Measurements from ENCODE around the gene QSOX2. TPM values are rescaled to one million over a fixed set of nuclear protein-coding genes. Genes with fewer than 3 reads are reported as not detected.
A peak's percentile ranks its signal among the peaks of the same experiment; 100 is the strongest.

The QSOX2 gene
- total RNA-seq, 1 experiment from 2014 or later = 40.0 TPM

DNA sequence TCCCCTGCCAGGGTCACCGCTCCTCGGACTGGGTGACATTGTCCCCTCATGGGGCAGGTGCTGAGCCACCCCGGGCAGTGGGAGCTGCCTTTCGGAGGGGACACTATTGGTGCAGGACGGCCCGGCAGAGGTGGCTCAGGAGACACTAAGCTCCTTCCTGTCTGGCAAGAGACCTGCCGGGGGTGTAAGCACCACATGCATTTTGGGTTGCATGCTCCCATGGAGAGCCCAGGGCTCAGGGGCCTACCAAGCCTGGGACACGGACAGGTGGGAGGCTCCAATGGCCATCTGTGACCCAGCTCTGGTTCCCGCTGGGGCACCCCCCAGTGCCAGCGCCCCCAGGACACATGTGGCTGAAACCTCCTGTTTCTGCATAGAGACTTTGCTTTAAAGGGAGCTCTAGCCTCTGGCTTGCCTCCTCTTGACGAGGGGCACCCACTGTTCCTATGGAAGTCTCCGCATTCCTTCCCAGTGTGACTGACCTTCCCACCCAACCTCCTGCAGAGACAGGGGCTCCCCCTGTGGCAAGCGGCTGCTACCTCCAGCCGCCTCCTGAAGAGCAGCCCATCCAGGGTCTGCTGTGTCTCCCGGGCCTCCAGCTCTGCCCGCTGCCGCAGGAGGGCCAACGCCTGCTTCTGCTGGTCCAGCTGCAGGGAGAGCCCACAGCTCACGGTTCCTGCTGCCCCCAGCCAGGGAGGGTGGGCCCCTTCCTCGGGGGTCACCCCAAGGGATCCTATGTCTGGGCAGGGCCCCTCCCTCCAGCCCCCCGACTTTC, 30.2 kb upstream of the QSOX2 start:
- no TSS peak for BruUV-seq (replicated peaks)
- H3K27me3 ChIP-seq (ENCODE audit: control insufficient read depth, insufficient read depth, low read length) = no peaks in the 10 kb centered on the region
- in situ Hi-C loops (cut with HindIII; ENCODE audit: low pct_unique_long_range_greater_than_20kb, low sequenced_read_pairs) (no loop called here), intact Hi-C loops (cut with micrococcal nuclease; ENCODE audit: unreplicated experiment) (no loop called here)
- no peak overlapping the region for H3K4me3 ChIP-seq (ENCODE audit: low read depth in 2 of 2, low read length in 2 of 2)
- H3K36me3 ChIP-seq (ENCODE audit: control insufficient read depth, insufficient read depth, low read length) = no peaks in the 10 kb centered on the region
- no peaks in the 10 kb centered on the region for H3K9me3 ChIP-seq (ENCODE audit: control insufficient read depth, insufficient read depth, low read depth, low read length)
- ATAC-seq = peak; percentile 37; the same call in 1 of the 2 replicates
- ChIA-PET CTCF (no interaction called here), POLR2A (no interaction called here)
- H3K27ac ChIP-seq (ENCODE audit: low read length) = no peak overlapping the region
- no peaks in the 10 kb centered on the region for H3K4me1 ChIP-seq (ENCODE audit: control insufficient read depth, insufficient read depth, low read length)
- no peak for DNase-seq (ENCODE audit: low read depth, low spot score)
- TF ChIP-seq, protein P1, sequence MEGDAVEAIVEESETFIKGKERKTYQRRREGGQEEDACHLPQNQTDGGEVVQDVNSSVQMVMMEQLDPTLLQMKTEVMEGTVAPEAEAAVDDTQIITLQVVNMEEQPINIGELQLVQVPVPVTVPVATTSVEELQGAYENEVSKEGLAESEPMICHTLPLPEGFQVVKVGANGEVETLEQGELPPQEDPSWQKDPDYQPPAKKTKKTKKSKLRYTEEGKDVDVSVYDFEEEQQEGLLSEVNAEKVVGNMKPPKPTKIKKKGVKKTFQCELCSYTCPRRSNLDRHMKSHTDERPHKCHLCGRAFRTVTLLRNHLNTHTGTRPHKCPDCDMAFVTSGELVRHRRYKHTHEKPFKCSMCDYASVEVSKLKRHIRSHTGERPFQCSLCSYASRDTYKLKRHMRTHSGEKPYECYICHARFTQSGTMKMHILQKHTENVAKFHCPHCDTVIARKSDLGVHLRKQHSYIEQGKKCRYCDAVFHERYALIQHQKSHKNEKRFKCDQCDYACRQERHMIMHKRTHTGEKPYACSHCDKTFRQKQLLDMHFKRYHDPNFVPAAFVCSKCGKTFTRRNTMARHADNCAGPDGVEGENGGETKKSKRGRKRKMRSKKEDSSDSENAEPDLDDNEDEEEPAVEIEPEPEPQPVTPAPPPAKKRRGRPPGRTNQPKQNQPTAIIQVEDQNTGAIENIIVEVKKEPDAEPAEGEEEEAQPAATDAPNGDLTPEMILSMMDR (IDR thresholded peaks at IDR 0.05) = no peak
- TF ChIP-seq TCF7L2 (IDR thresholded peaks at IDR 0.05; ENCODE audit: low read depth, low read length) = no peak
- no peak for TF ChIP-seq SIN3A (IDR thresholded peaks at IDR 0.05; ENCODE audit: borderline replicate concordance, insufficient read depth, low read depth, low read length)
- TF ChIP-seq, protein P2, sequence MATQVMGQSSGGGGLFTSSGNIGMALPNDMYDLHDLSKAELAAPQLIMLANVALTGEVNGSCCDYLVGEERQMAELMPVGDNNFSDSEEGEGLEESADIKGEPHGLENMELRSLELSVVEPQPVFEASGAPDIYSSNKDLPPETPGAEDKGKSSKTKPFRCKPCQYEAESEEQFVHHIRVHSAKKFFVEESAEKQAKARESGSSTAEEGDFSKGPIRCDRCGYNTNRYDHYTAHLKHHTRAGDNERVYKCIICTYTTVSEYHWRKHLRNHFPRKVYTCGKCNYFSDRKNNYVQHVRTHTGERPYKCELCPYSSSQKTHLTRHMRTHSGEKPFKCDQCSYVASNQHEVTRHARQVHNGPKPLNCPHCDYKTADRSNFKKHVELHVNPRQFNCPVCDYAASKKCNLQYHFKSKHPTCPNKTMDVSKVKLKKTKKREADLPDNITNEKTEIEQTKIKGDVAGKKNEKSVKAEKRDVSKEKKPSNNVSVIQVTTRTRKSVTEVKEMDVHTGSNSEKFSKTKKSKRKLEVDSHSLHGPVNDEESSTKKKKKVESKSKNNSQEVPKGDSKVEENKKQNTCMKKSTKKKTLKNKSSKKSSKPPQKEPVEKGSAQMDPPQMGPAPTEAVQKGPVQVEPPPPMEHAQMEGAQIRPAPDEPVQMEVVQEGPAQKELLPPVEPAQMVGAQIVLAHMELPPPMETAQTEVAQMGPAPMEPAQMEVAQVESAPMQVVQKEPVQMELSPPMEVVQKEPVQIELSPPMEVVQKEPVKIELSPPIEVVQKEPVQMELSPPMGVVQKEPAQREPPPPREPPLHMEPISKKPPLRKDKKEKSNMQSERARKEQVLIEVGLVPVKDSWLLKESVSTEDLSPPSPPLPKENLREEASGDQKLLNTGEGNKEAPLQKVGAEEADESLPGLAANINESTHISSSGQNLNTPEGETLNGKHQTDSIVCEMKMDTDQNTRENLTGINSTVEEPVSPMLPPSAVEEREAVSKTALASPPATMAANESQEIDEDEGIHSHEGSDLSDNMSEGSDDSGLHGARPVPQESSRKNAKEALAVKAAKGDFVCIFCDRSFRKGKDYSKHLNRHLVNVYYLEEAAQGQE (IDR thresholded peaks at IDR 0.05; ENCODE audit: insufficient read depth in 1 of 2, low read depth in 2 of 2, low read length in 1 of 2) = no peak
- no peak for TF ChIP-seq POLR2AphosphoS5 (IDR thresholded peaks at IDR 0.05; ENCODE audit: low read depth, low read length)

DNA sequence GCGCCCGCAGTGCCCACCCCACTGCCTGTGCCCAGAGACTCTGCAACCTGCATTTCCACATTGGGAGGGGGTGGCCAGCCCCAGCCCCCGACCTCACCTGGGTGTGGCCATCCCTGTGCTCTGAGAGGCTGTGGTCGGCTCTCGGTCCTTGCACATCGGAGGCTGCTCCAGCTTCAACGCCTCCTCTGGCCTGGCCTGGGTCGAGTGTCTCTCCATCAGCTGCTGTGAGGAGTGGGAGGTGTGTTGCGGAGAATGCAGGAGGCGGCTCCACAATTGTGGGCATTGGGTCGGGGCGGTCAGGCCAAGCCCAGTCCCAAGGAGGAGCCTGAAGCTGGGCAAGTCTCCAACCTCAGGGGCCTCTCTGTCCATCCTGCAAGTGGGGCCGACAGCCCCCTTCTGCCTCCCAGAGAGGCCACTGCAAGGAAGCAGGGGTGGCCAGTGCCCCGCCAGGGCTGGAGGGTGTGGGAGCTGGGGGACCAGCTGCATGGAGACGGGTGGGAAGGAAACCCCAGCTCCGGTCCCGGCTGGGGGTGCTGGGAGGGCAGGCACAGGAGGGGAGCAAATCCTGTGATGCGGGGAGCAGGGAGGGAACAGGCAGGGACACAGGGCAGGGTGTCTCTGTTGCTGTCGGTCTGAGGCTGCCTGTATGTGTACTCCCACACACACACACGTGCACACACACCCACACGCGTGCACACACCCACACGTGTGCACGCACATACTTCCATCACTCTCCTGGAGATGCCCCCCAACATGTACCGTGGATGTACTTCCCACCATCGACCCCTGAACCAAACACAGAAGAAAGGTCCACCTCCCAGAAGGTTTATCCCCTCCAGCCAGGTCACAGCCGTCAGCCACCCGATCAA, 29.4 kb upstream of the QSOX2 start:
- in situ Hi-C loops (cut with HindIII; ENCODE audit: low pct_unique_long_range_greater_than_20kb, low sequenced_read_pairs) = no loop called here
- Histone ChIP-seq H3K27ac (ENCODE audit: low read length) (no peak overlapping the region), H3K4me1 (ENCODE audit: control insufficient read depth, insufficient read depth, low read length) (no peaks in the 10 kb centered on the region), H3K4me3 (ENCODE audit: low read depth in 2 of 2, low read length in 2 of 2) (no peak overlapping the region), H3K9me3 (ENCODE audit: control insufficient read depth, insufficient read depth, low read depth, low read length) (no peaks in the 10 kb centered on the region), H3K36me3 (ENCODE audit: control insufficient read depth, insufficient read depth, low read length) (no peaks in the 10 kb centered on the region), H3K27me3 (ENCODE audit: control insufficient read depth, insufficient read depth, low read length) (no peaks in the 10 kb centered on the region)
- TF ChIP-seq, protein P1 (IDR thresholded peaks at IDR 0.05) = no peak
- TF ChIP-seq, protein P2 (IDR thresholded peaks at IDR 0.05; ENCODE audit: insufficient read depth in 1 of 2, low read depth in 2 of 2, low read length in 1 of 2) = no peak
- TF ChIP-seq POLR2AphosphoS5 (IDR thresholded peaks at IDR 0.05; ENCODE audit: low read depth, low read length) (no peak), SIN3A (IDR thresholded peaks at IDR 0.05; ENCODE audit: borderline replicate concordance, insufficient read depth, low read depth, low read length) (no peak), TCF7L2 (IDR thresholded peaks at IDR 0.05; ENCODE audit: low read depth, low read length) (no peak)
- intact Hi-C loops (cut with micrococcal nuclease; ENCODE audit: unreplicated experiment) = no loop called here
- POLR2A ChIA-PET = no interaction called here
- no peak for ATAC-seq
- BruUV-seq (replicated peaks) = no TSS peak
- DNase-seq (ENCODE audit: low read depth, low spot score) = no peak
- CTCF ChIA-PET = no interaction called here

All from Panc1 (cell line).